ENCODE data around the gene CRTC2.
"Not testable (repeated sequence)": the region's sequence is repeated elsewhere in the genome, so short reads cannot be mapped to it uniquely, and the experiment has no call there.

DNA sequence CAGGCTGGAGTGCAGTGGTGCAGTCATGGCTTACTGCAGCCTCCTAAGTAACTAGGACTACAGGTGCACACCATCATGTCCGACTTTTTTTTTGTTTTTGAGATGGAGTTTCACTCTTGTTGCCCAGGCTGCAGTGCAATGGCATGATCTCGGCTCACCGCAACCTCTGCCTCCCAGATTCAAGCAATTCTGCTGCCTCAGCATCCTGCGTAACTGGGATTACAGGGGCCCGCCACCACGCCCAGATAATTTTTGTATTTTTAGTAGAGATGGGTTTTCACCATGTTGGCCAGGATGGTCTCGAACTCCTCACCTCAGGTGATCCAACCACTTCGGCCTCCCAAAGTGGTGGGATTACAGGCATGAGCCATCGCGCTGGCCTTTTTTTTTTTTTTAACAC lies 38.5 kb upstream of the CRTC2 start:
- not testable (repeated sequence) for TF ChIP-seq ZFP3 (CRISPR knock-in tag; IDR thresholded peaks at IDR 0.05); OSR1 (CRISPR knock-in tag; IDR thresholded peaks at IDR 0.05); TSHZ2 (CRISPR knock-in tag; IDR thresholded peaks at IDR 0.05); SNAI2 (CRISPR knock-in tag; IDR thresholded peaks at IDR 0.05); RARB (CRISPR knock-in tag; IDR thresholded peaks at IDR 0.05); BACH2 (CRISPR knock-in tag; IDR thresholded peaks at IDR 0.05; ENCODE audit: borderline replicate concordance); GLIS3 (CRISPR knock-in tag; IDR thresholded peaks at IDR 0.05); ZNF70 (CRISPR knock-in tag; IDR thresholded peaks at IDR 0.05); ZNF8 (CRISPR knock-in tag; IDR thresholded peaks at IDR 0.05); PPARA (CRISPR knock-in tag; IDR thresholded peaks at IDR 0.05; ENCODE audit: borderline replicate concordance); ZFP30 (CRISPR knock-in tag; IDR thresholded peaks at IDR 0.05); ZC3H10 (CRISPR knock-in tag; IDR thresholded peaks at IDR 0.05)
- TF ChIP-seq, protein P1, sequence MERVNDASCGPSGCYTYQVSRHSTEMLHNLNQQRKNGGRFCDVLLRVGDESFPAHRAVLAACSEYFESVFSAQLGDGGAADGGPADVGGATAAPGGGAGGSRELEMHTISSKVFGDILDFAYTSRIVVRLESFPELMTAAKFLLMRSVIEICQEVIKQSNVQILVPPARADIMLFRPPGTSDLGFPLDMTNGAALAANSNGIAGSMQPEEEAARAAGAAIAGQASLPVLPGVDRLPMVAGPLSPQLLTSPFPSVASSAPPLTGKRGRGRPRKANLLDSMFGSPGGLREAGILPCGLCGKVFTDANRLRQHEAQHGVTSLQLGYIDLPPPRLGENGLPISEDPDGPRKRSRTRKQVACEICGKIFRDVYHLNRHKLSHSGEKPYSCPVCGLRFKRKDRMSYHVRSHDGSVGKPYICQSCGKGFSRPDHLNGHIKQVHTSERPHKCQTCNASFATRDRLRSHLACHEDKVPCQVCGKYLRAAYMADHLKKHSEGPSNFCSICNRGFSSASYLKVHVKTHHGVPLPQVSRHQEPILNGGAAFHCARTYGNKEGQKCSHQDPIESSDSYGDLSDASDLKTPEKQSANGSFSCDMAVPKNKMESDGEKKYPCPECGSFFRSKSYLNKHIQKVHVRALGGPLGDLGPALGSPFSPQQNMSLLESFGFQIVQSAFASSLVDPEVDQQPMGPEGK (CRISPR knock-in tag; IDR thresholded peaks at IDR 0.05; ENCODE audit: borderline replicate concordance): not testable (repeated sequence)
- TF ChIP-seq, protein P2, sequence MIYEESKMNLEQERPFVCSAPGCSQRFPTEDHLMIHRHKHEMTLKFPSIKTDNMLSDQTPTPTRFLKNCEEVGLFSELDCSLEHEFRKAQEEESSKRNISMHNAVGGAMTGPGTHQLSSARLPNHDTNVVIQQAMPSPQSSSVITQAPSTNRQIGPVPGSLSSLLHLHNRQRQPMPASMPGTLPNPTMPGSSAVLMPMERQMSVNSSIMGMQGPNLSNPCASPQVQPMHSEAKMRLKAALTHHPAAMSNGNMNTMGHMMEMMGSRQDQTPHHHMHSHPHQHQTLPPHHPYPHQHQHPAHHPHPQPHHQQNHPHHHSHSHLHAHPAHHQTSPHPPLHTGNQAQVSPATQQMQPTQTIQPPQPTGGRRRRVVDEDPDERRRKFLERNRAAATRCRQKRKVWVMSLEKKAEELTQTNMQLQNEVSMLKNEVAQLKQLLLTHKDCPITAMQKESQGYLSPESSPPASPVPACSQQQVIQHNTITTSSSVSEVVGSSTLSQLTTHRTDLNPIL (CRISPR knock-in tag; IDR thresholded peaks at IDR 0.05; ENCODE audit: low read depth): not testable (repeated sequence)
